WTC11 (cell line): Measurements from ENCODE around the gene NUTM2B.
"Not testable (repeated sequence)": the region's sequence is repeated elsewhere in the genome, so short reads cannot be mapped to it uniquely, and the experiment has no call there.

Experiments
- ATF3 ChIP-seq: sonication (generic); formaldehyde crosslinking; conservative IDR thresholded peaks from 2 replicates; pipeline ENCODE4 v1.8.1; 2022; ENCODE audit warnings: mild to moderate bottlenecking, missing genetic modification reagents
- CBFB ChIP-seq: sonication (generic); formaldehyde crosslinking; IDR thresholded peaks from 2 replicates; pipeline ENCODE4 v1.8.1; 2022; ENCODE audit warnings: mild to moderate bottlenecking, low read depth, missing genetic modification reagents
- CTCF ChIP-seq: fragments of 200-600 bp; IDR thresholded peaks from 2 replicates; pipeline ENCODE4 v1.8.0; 2022; ENCODE audit warnings: antibody characterized with exemption
- EMX1 ChIP-seq: fragments of 250-450 bp; sonication (Bioruptor Pico); IDR thresholded peaks from 2 replicates; pipeline ENCODE4 v1.8.0; 2021; ENCODE audit warnings: mild to moderate bottlenecking
- MAX ChIP-seq: sonication (generic); formaldehyde crosslinking; IDR thresholded peaks from 2 replicates; pipeline ENCODE4 v1.8.0; 2022; ENCODE audit warnings: mild to moderate bottlenecking, missing genetic modification reagents
- NFE2L1 ChIP-seq: sonication (generic); formaldehyde crosslinking; IDR thresholded peaks from 2 replicates; pipeline ENCODE4 v1.8.1; 2023; ENCODE audit warnings: missing genetic modification reagents
- NFYB ChIP-seq: sonication (generic); formaldehyde crosslinking; conservative IDR thresholded peaks from 2 replicates; pipeline ENCODE4 v1.8.0; 2022; ENCODE audit warnings: low read depth, missing genetic modification reagents
- ZBTB43 ChIP-seq: sonication (generic); formaldehyde crosslinking; IDR thresholded peaks from 2 replicates; pipeline ENCODE4 v1.8.1; 2023; ENCODE audit warnings: mild to moderate bottlenecking, missing genetic modification reagents

- TF ChIP-seq CTCF; MAX (CRISPR knock-in tag); CBFB (CRISPR knock-in tag); ZBTB43 (CRISPR knock-in tag); NFE2L1; ATF3 (CRISPR knock-in tag); NFYB (CRISPR knock-in tag); EMX1 (CRISPR knock-in tag): not testable (repeated sequence)
These were observed 18.9 kb upstream of the NUTM2B start for GRCh38 chr10:79683884-79684720.
